Right hindlimb (tissue), 1 donor: Measurements from ENCODE around the gene FIGLA.
"Not testable (repeated sequence)": the region's sequence is repeated elsewhere in the genome, so short reads cannot be mapped to it uniquely, and the experiment has no call there.

Experiments used
- DNase-seq: peaks from one replicate; pipeline ENCODE4 v3.0.0-alpha.2; 2018

The FIGLA gene

DNA sequence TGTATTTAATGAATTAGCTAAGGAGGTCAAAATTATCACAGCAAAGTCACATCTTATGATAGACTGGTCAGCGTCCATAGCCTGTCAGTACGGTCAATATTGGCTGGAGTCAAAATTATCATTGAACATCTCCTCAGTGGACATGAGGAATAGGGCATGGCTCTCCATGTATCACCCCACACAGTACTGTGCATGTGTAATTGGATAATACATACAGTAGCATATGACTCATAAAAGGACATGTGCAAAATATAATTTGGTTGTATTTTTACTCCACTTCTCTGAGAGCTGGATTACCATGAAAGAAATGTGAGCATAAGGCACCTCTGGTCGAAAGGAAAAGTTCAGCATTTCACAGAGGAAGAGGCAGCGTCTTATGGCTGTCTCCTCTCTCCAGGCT is 47.4 kb downstream of the FIGLA start:
- DNase-seq, result no peak

DNA sequence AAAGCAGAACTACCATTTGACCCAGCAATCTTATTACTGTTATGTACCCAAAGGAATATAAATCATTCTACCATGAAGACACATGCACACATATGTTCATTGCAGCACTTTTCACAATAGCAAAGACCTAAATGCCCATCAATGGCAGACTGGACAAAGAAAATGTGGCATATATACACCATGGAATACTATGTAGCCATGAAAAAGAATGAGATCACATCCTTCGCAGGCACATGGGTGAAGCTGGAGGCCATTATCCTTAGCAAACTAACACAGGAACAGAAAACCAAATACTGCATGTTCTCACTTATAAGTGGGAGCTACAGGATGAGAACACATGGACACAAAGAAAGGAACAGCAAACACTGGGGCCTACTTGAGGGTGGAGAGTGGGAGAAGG is 51.0 kb downstream of the FIGLA start:
- not testable (repeated sequence) for DNase-seq

- no peak for DNase-seq
These were observed 52.3 kb downstream of the FIGLA start for GRCh38 chr2:70738159-70738558.

DNA sequence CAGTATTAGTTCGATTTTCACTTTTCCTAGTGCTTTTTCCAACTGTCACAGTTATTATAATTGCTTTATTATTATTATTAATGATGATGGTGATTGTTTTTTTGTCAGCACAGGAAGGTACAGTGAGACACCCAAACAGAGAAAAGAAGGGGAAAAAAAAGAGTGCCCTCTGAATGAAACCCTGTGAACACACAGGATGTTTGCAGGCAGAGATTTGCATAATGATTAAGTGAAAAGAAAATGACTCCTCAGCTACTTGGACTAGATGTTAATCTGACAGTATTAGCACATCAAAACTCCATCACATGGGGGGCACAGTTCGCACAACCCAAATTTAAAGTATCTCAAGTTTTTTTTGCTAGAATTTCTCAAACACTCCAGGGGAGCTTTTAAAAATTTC is 55.4 kb downstream of the FIGLA start:
- no peak for DNase-seq

DNA sequence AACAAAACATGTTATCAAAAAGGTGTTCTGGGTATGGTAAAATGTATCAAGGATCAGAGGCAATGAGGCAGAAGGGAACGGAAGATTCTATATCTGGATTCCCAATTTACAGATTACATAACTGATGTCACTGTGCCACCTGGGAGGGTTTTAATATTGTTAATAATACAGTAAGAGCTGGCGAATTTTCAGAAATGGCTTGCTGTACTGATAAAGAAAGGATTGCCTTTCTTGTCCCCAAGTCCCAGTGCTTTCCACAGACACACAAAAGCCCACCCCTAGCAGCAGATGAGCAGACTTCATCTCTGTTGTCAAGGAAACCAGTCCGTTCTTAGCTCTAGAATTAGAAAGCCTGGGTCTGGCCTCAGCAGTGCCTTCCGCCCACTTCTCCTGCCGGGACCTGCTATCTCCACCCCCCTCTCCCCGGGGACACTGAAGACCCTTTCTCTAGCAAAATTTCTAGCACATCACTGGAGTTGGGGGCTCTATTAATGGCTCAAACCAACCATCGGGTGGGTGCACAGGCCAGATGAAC is 56.7 kb downstream of the FIGLA start:
- no peak for DNase-seq

GRCh38 chr2:70732766-70733645 is 57.4 kb downstream of the FIGLA start:
- DNase-seq, result no peak

- no peak for DNase-seq
These were observed 59.7 kb downstream of the FIGLA start for GRCh38 chr2:70730730-70731129.

- no peak for DNase-seq
These were observed 60.8 kb downstream of the FIGLA start for GRCh38 chr2:70729647-70730046.

- DNase-seq, result no peak
These were observed 62.3 kb downstream of the FIGLA start for GRCh38 chr2:70728128-70728527.
